Vagina (tissue), 2 donors: ENCODE measurements around the gene AP2A1.

Source experiments
- POLR2A ChIP-seq, 2 donors: fragments of 450-650 bp; IDR thresholded peaks; one replicate each; pipeline ENCODE4 v1.6.1; 2017; ENCODE audit warnings: antibody characterized with exemption in 2 of 2, mild to moderate bottlenecking in 2 of 2, moderate library complexity in 2 of 2
- POLR2AphosphoS5 ChIP-seq, 2 donors: sonication (generic); formaldehyde crosslinking; IDR thresholded peaks; one replicate each; pipeline ENCODE4 v1.9.0; 2017; ENCODE audit warnings: antibody characterized with exemption in 2 of 2, mild to moderate bottlenecking in 2 of 2, low read depth in 1 of 2; ENCODE audit not compliant: insufficient read depth in 1 of 2
- TF ChIP-seq, protein P1 (sequence below), 3 experiments: fragments of 450-650 bp in 2 of 3; fragments of 200-600 bp in 1 of 3; sonication (generic) in 1 of 3; IDR thresholded peaks; one replicate each; pipeline ENCODE4 v1.5.1; 2017 to 2019; ENCODE audit warnings: antibody characterized with exemption in 3 of 3, mild to moderate bottlenecking in 2 of 3, moderate library complexity in 2 of 3

DNA sequence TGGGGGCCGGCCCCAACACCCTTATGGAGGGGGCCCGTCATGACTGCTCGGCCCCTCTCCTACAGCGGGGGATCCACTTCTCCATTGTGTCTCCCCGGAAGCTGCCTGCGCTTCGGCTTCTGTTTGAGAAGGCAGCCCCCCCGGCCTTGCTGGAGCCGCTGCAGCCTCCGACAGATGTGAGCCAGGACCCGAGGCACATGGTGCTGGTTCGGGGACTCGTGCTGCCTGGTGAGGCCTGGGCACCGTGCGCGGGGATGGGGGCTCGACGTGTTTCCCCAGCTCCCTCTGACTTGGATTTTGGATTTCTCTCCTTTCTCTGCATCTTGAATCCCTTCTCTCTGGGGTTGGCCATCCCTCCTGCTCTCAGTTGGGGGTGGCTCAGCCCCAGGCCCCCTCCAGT, 62.9 kb downstream of the AP2A1 start:
- TF ChIP-seq POLR2A (IDR thresholded peaks at IDR 0.05), result no peak
- TF ChIP-seq, protein P1, sequence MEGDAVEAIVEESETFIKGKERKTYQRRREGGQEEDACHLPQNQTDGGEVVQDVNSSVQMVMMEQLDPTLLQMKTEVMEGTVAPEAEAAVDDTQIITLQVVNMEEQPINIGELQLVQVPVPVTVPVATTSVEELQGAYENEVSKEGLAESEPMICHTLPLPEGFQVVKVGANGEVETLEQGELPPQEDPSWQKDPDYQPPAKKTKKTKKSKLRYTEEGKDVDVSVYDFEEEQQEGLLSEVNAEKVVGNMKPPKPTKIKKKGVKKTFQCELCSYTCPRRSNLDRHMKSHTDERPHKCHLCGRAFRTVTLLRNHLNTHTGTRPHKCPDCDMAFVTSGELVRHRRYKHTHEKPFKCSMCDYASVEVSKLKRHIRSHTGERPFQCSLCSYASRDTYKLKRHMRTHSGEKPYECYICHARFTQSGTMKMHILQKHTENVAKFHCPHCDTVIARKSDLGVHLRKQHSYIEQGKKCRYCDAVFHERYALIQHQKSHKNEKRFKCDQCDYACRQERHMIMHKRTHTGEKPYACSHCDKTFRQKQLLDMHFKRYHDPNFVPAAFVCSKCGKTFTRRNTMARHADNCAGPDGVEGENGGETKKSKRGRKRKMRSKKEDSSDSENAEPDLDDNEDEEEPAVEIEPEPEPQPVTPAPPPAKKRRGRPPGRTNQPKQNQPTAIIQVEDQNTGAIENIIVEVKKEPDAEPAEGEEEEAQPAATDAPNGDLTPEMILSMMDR (IDR thresholded peaks at IDR 0.05), result no peak
- no peak for TF ChIP-seq POLR2AphosphoS5 (IDR thresholded peaks at IDR 0.05; ENCODE audit: insufficient read depth in 1 of 2, low read depth in 1 of 2)
